Measurements from ENCODE around the gene CHRNB2.

The CHRNB2 gene

GRCh38 chr1:154624746-154625643, 57.4 kb downstream of the CHRNB2 start:
- H2BK5ac ChIP-seq (ENCODE audit: low read length): no peak overlapping the region
- H3K4me3 ChIP-seq (ENCODE audit: low read length): no peak overlapping the region
- peaks cover 18% of the 10 kb centered on the region for H3K79me1 ChIP-seq (ENCODE audit: low read length)
- H2BK15ac ChIP-seq (replicated peaks; ENCODE audit: low read depth): no peak overlapping the region
- no CpG with 5 or more reads among the region's 8 CpGs for WGBS (ENCODE audit: extremely low coverage, insufficient coverage, low lambda C conversion rate)
- no peak overlapping the region for H3K27ac ChIP-seq (ENCODE audit: low read depth, low read length)
- no peak overlapping the region for H3K9ac ChIP-seq (ENCODE audit: low read length)
- no peak overlapping the region for H3K4ac ChIP-seq (ENCODE audit: low read depth, low read length)
- H3K36me3 ChIP-seq (ENCODE audit: control insufficient read depth, insufficient read depth, low read length): no peaks in the 10 kb centered on the region
- H4K8ac ChIP-seq (ENCODE audit: low read depth, low read length): no peak overlapping the region
- no peak overlapping the region for H4K5ac ChIP-seq (ENCODE audit: low read length)
- H3K56ac ChIP-seq (ENCODE audit: low read length): no peak overlapping the region
- no peak for DNase-seq
- H2BK120ac ChIP-seq (ENCODE audit: low read depth, low read length): no peak overlapping the region
- H2AK5ac ChIP-seq (ENCODE audit: low read length): no peak overlapping the region
- no peak overlapping the region for H3K23ac ChIP-seq (ENCODE audit: low read length)
- no peaks in the 10 kb centered on the region for H3K4me1 ChIP-seq (ENCODE audit: control insufficient read depth, low read depth, low read length)
- no peak overlapping the region for H3K4me2 ChIP-seq (ENCODE audit: low read length)
- H3K18ac ChIP-seq (ENCODE audit: low read length): no peak overlapping the region
- H3K27me3 ChIP-seq (ENCODE audit: insufficient read depth, low read length, poor library complexity): no peaks in the 10 kb centered on the region
- H3K79me2 ChIP-seq (ENCODE audit: control insufficient read depth, insufficient read depth, low read length): peaks cover 53% of the 10 kb centered on the region

GRCh38 chr1:154626456-154627256, 59.1 kb downstream of the CHRNB2 start:
- Histone ChIP-seq H3K79me1 (ENCODE audit: low read length) (peaks cover 18% of the 10 kb centered on the region), H2BK120ac (ENCODE audit: low read depth, low read length) (no peak overlapping the region), H3K4me3 (ENCODE audit: low read length) (peak overlapping the region; percentile 73), H3K4me1 (ENCODE audit: control insufficient read depth, low read depth, low read length) (no peaks in the 10 kb centered on the region), H3K36me3 (ENCODE audit: control insufficient read depth, insufficient read depth, low read length) (no peaks in the 10 kb centered on the region), H3K4me2 (ENCODE audit: low read length) (peak overlapping the region; percentile 71), H3K23ac (ENCODE audit: low read length) (no peak overlapping the region), H2BK15ac (replicated peaks; ENCODE audit: low read depth) (no peak overlapping the region), H3K9ac (ENCODE audit: low read length) (peak overlapping the region; percentile 81), H4K5ac (ENCODE audit: low read length) (no peak overlapping the region), H3K27me3 (ENCODE audit: insufficient read depth, low read length, poor library complexity) (no peaks in the 10 kb centered on the region), H3K18ac (ENCODE audit: low read length) (peak overlapping the region; percentile 96), H3K27ac (ENCODE audit: low read depth, low read length) (peak overlapping the region; percentile 53), H2AK5ac (ENCODE audit: low read length) (no peak overlapping the region), H4K8ac (ENCODE audit: low read depth, low read length) (no peak overlapping the region), H3K79me2 (ENCODE audit: control insufficient read depth, insufficient read depth, low read length) (peaks cover 45% of the 10 kb centered on the region), H2BK5ac (ENCODE audit: low read length) (no peak overlapping the region), H3K4ac (ENCODE audit: low read depth, low read length) (no peak overlapping the region), H3K56ac (ENCODE audit: low read length) (peak overlapping the region; percentile 80)
- DNase-seq: no peak
- no CpG with 5 or more reads among the region's 10 CpGs for WGBS (ENCODE audit: extremely low coverage, insufficient coverage, low lambda C conversion rate)

- H3K36me3 ChIP-seq (ENCODE audit: control insufficient read depth, insufficient read depth, low read length): no peaks in the 10 kb centered on the region
- H4K5ac ChIP-seq (ENCODE audit: low read length): peak overlapping the region; percentile 95
- H3K79me2 ChIP-seq (ENCODE audit: control insufficient read depth, insufficient read depth, low read length): peaks cover 37% of the 10 kb centered on the region
- H3K9ac ChIP-seq (ENCODE audit: low read length): peak overlapping the region; percentile 85
- peak; percentile 97 for DNase-seq
- H2BK15ac ChIP-seq (replicated peaks; ENCODE audit: low read depth): no peak overlapping the region
- H3K18ac ChIP-seq (ENCODE audit: low read length): peak overlapping the region; percentile 96
- no peaks in the 10 kb centered on the region for H3K27me3 ChIP-seq (ENCODE audit: insufficient read depth, low read length, poor library complexity)
- H3K4ac ChIP-seq (ENCODE audit: low read depth, low read length): peak overlapping the region; percentile 65
- WGBS (ENCODE audit: extremely low coverage, insufficient coverage, low lambda C conversion rate): no CpG with 5 or more reads among the region's 70 CpGs
- H3K23ac ChIP-seq (ENCODE audit: low read length): no peak overlapping the region
- H3K27ac ChIP-seq (ENCODE audit: low read depth, low read length): peak overlapping the region; percentile 53
- H3K4me2 ChIP-seq (ENCODE audit: low read length): peak overlapping the region; percentile 83
- H2AK5ac ChIP-seq (ENCODE audit: low read length): no peak overlapping the region
- H2BK5ac ChIP-seq (ENCODE audit: low read length): peak overlapping the region; percentile 78
- peak overlapping the region; percentile 92 for H3K56ac ChIP-seq (ENCODE audit: low read length)
- peak overlapping the region; percentile 92 for H4K8ac ChIP-seq (ENCODE audit: low read depth, low read length)
- no peaks in the 10 kb centered on the region for H3K4me1 ChIP-seq (ENCODE audit: control insufficient read depth, low read depth, low read length)
- H3K79me1 ChIP-seq (ENCODE audit: low read length): peaks cover 14% of the 10 kb centered on the region
- H3K4me3 ChIP-seq (ENCODE audit: low read length): peak overlapping the region; percentile 73
- no peak overlapping the region for H2BK120ac ChIP-seq (ENCODE audit: low read depth, low read length)
Observed at GRCh38 chr1:154627257-154628120, 59.9 kb downstream of the CHRNB2 start.

- Histone ChIP-seq H3K27me3 (ENCODE audit: insufficient read depth, low read length, poor library complexity) (no peaks in the 10 kb centered on the region), H3K4me1 (ENCODE audit: control insufficient read depth, low read depth, low read length) (no peaks in the 10 kb centered on the region), H2BK5ac (ENCODE audit: low read length) (peak overlapping the region; percentile 78), H3K9ac (ENCODE audit: low read length) (peak overlapping the region; percentile 85), H3K36me3 (ENCODE audit: control insufficient read depth, insufficient read depth, low read length) (no peaks in the 10 kb centered on the region), H2BK120ac (ENCODE audit: low read depth, low read length) (no peak overlapping the region), H3K79me1 (ENCODE audit: low read length) (peaks cover 13% of the 10 kb centered on the region), H3K4me3 (ENCODE audit: low read length) (peak overlapping the region; percentile 44), H4K8ac (ENCODE audit: low read depth, low read length) (peak overlapping the region; percentile 29), H3K56ac (ENCODE audit: low read length) (peak overlapping the region; percentile 92), H2AK5ac (ENCODE audit: low read length) (no peak overlapping the region), H4K5ac (ENCODE audit: low read length) (peak overlapping the region; percentile 95), H3K27ac (ENCODE audit: low read depth, low read length) (no peak overlapping the region), H3K18ac (ENCODE audit: low read length) (no peak overlapping the region), H3K79me2 (ENCODE audit: control insufficient read depth, insufficient read depth, low read length) (peaks cover 33% of the 10 kb centered on the region), H3K23ac (ENCODE audit: low read length) (no peak overlapping the region), H2BK15ac (replicated peaks; ENCODE audit: low read depth) (no peak overlapping the region), H3K4ac (ENCODE audit: low read depth, low read length) (peak overlapping the region; percentile 59), H3K4me2 (ENCODE audit: low read length) (peak overlapping the region; percentile 83)
- DNase-seq: no peak
- WGBS (ENCODE audit: extremely low coverage, insufficient coverage, low lambda C conversion rate): no CpG with 5 or more reads among the region's 5 CpGs
Observed at GRCh38 chr1:154628121-154628405, 60.5 kb downstream of the CHRNB2 start.

- H3K4me1 ChIP-seq (ENCODE audit: control insufficient read depth, low read depth, low read length): no peaks in the 10 kb centered on the region
- no CpG with 5 or more reads among the region's 1 CpG for WGBS (ENCODE audit: extremely low coverage, insufficient coverage, low lambda C conversion rate)
- no peaks in the 10 kb centered on the region for H3K36me3 ChIP-seq (ENCODE audit: control insufficient read depth, insufficient read depth, low read length)
- no peak overlapping the region for H3K4me2 ChIP-seq (ENCODE audit: low read length)
- H3K79me2 ChIP-seq (ENCODE audit: control insufficient read depth, insufficient read depth, low read length): peaks cover 24% of the 10 kb centered on the region
- no peak overlapping the region for H3K23ac ChIP-seq (ENCODE audit: low read length)
- H3K56ac ChIP-seq (ENCODE audit: low read length): no peak overlapping the region
- H4K5ac ChIP-seq (ENCODE audit: low read length): no peak overlapping the region
- no peak overlapping the region for H3K4me3 ChIP-seq (ENCODE audit: low read length)
- H4K8ac ChIP-seq (ENCODE audit: low read depth, low read length): no peak overlapping the region
- H3K27ac ChIP-seq (ENCODE audit: low read depth, low read length): no peak overlapping the region
- no peak for DNase-seq
- H2BK120ac ChIP-seq (ENCODE audit: low read depth, low read length): no peak overlapping the region
- no peak overlapping the region for H2BK5ac ChIP-seq (ENCODE audit: low read length)
- no peaks in the 10 kb centered on the region for H3K27me3 ChIP-seq (ENCODE audit: insufficient read depth, low read length, poor library complexity)
- no peak overlapping the region for H2BK15ac ChIP-seq (replicated peaks; ENCODE audit: low read depth)
- no peak overlapping the region for H3K4ac ChIP-seq (ENCODE audit: low read depth, low read length)
- peaks cover 6% of the 10 kb centered on the region for H3K79me1 ChIP-seq (ENCODE audit: low read length)
- H2AK5ac ChIP-seq (ENCODE audit: low read length): no peak overlapping the region
- H3K18ac ChIP-seq (ENCODE audit: low read length): no peak overlapping the region
- H3K9ac ChIP-seq (ENCODE audit: low read length): no peak overlapping the region
Observed at GRCh38 chr1:154629061-154629674, 61.6 kb downstream of the CHRNB2 start.
